Parathyroid adenoma (tissue), 2 donors: ENCODE measurements around the gene ULK2.

ENCODE experiments used
- H2AFZ ChIP-seq: fragments of 300-600 bp; sonication (generic); one replicate; pipeline ENCODE4 v1.7.0; 2017; ENCODE audit warnings: antibody characterized with exemption, mild to moderate bottlenecking
- H3K27ac ChIP-seq: fragments of 300-600 bp; sonication (generic); one replicate; pipeline ENCODE4 v1.7.0; 2017
- H3K27me3 ChIP-seq: fragments of 300-600 bp; sonication (generic); one replicate; pipeline ENCODE4 v1.7.0; 2017; ENCODE audit warnings: low read length; ENCODE audit not compliant: control insufficient read depth, insufficient read depth
- H3K36me3 ChIP-seq: fragments of 300-600 bp; sonication (generic); one replicate; pipeline ENCODE4 v1.7.0; 2017; ENCODE audit warnings: low read length; ENCODE audit not compliant: control insufficient read depth, insufficient read depth
- H3K4me1 ChIP-seq: fragments of 300-600 bp; sonication (generic); one replicate; pipeline ENCODE4 v1.7.0; 2017; ENCODE audit warnings: control low read depth
- H3K4me2 ChIP-seq: fragments of 300-600 bp; sonication (generic); one replicate; pipeline ENCODE4 v1.7.0; 2017; ENCODE audit warnings: low read length
- H3K4me3 ChIP-seq: fragments of 300-600 bp; sonication (generic); one replicate; pipeline ENCODE4 v1.7.0; 2017; ENCODE audit warnings: low read depth, low read length
- H3K79me2 ChIP-seq: fragments of 300-600 bp; sonication (generic); one replicate; pipeline ENCODE4 v1.7.0; 2017; ENCODE audit warnings: control low read depth
- H3K9ac ChIP-seq: fragments of 300-600 bp; sonication (generic); one replicate; pipeline ENCODE4 v1.7.0; 2017; ENCODE audit warnings: mild to moderate bottlenecking
- H3K9me3 ChIP-seq: fragments of 300-600 bp; sonication (generic); one replicate; pipeline ENCODE4 v1.7.0; 2017; ENCODE audit warnings: low read length; ENCODE audit not compliant: control insufficient read depth
- CTCF ChIP-seq: fragments of 300-600 bp; sonication (generic); IDR thresholded peaks from one replicate; pipeline ENCODE4 v1.7.0; 2017; ENCODE audit warnings: antibody characterized with exemption, mild to moderate bottlenecking
- donor health status: primary hyperparathyroidism.

Gene ULK2

GRCh38 chr17:19752216-19753050 lies 115.3 kb downstream of the ULK2 start:
- no peak overlapping the region for H3K9ac ChIP-seq
- no peak overlapping the region for H3K4me3 ChIP-seq

GRCh38 chr17:19750835-19751234 lies 116.9 kb downstream of the ULK2 start:
- H3K4me2 ChIP-seq = no peak overlapping the region
- no peak overlapping the region for H3K27ac ChIP-seq
- no peak overlapping the region for H2AFZ ChIP-seq
- no peaks in the 10 kb centered on the region for H3K36me3 ChIP-seq
- H3K4me1 ChIP-seq = no peaks in the 10 kb centered on the region
- no peak overlapping the region for H3K9ac ChIP-seq
- H3K4me3 ChIP-seq = no peak overlapping the region
- no peaks in the 10 kb centered on the region for H3K79me2 ChIP-seq
- H3K27me3 ChIP-seq = no peaks in the 10 kb centered on the region
- TF ChIP-seq CTCF = no peak
- no peaks in the 10 kb centered on the region for H3K9me3 ChIP-seq

More at GRCh38 chr17:19752216-19753050, 115.3 kb downstream of the ULK2 start:
- Histone ChIP-seq H3K36me3 (no peaks in the 10 kb centered on the region), H3K27ac (no peak overlapping the region), H3K9me3 (no peaks in the 10 kb centered on the region), H3K79me2 (no peaks in the 10 kb centered on the region), H3K4me1 (no peaks in the 10 kb centered on the region), H2AFZ (no peak overlapping the region), H3K27me3 (no peaks in the 10 kb centered on the region), H3K4me2 (no peak overlapping the region)
- TF ChIP-seq CTCF = no peak

- Histone ChIP-seq H3K4me3 (no peak overlapping the region), H3K27me3 (no peaks in the 10 kb centered on the region), H3K4me1 (no peaks in the 10 kb centered on the region), H3K4me2 (no peak overlapping the region), H3K27ac (no peak overlapping the region), H3K9ac (no peak overlapping the region), H2AFZ (no peak overlapping the region), H3K9me3 (no peaks in the 10 kb centered on the region), H3K79me2 (no peaks in the 10 kb centered on the region), H3K36me3 (no peaks in the 10 kb centered on the region)
- no peak for TF ChIP-seq CTCF
Measured at GRCh38 chr17:19750020-19750572, 117.6 kb downstream of the ULK2 start.

- no peaks in the 10 kb centered on the region for H3K9me3 ChIP-seq
- no peaks in the 10 kb centered on the region for H3K4me1 ChIP-seq
- no peak overlapping the region for H2AFZ ChIP-seq
- H3K4me3 ChIP-seq = no peak overlapping the region
- H3K27me3 ChIP-seq = no peaks in the 10 kb centered on the region
- H3K4me2 ChIP-seq = no peak overlapping the region
- H3K9ac ChIP-seq = no peak overlapping the region
- TF ChIP-seq CTCF = no peak
- no peak overlapping the region for H3K27ac ChIP-seq
- H3K36me3 ChIP-seq = no peaks in the 10 kb centered on the region
- H3K79me2 ChIP-seq = no peaks in the 10 kb centered on the region
Measured at GRCh38 chr17:19748807-19749193, 118.9 kb downstream of the ULK2 start.
